Globus pallidus (tissue), 1 donor: ENCODE results near the gene FER.
A peak's percentile ranks its signal among the peaks of the same experiment; 100 is the strongest.
"Not testable (repeated sequence)": the region's sequence is repeated elsewhere in the genome, so short reads cannot be mapped to it uniquely, and the experiment has no call there.

Source experiments
- DNase-seq: peaks from one replicate; pipeline ENCODE4 v3.0.0-alpha.2; 2015; ENCODE audit warnings: low spot score

The FER gene

GRCh38 chr5:108747111-108747773, 455 bp upstream of the FER start:
- DNase-seq = no peak

GRCh38 chr5:108748401-108749127, 867 bp downstream of the FER start:
- peak; percentile 99 for DNase-seq

- peak; percentile 24 for DNase-seq
These were observed 1.6 kb downstream of the FER start for GRCh38 chr5:108749128-108749861.

- DNase-seq = no peak
These were observed 5.6 kb downstream of the FER start for GRCh38 chr5:108753331-108753730.

- DNase-seq = no peak
These were observed 6.2 kb downstream of the FER start for GRCh38 chr5:108753877-108754276.

- no peak for DNase-seq
These were observed 12.8 kb downstream of the FER start for GRCh38 chr5:108760512-108760911.

GRCh38 chr5:108762660-108763059, 15.0 kb downstream of the FER start:
- peak; percentile 35 for DNase-seq

- no peak for DNase-seq
These were observed 15.7 kb downstream of the FER start for GRCh38 chr5:108763222-108763916.

- no peak for DNase-seq
These were observed 17.9 kb downstream of the FER start for GRCh38 chr5:108765647-108766046.

GRCh38 chr5:108766916-108767315, 19.2 kb downstream of the FER start:
- not testable (repeated sequence) for DNase-seq

- no peak for DNase-seq
These were observed 21.7 kb downstream of the FER start for GRCh38 chr5:108769352-108769751.

GRCh38 chr5:108772626-108773025, 24.9 kb downstream of the FER start:
- no peak for DNase-seq

- DNase-seq = no peak
These were observed 25.6 kb downstream of the FER start for GRCh38 chr5:108773330-108773729.

- not testable (repeated sequence) for DNase-seq
These were observed 26.4 kb downstream of the FER start for GRCh38 chr5:108774079-108774478.

- not testable (repeated sequence) for DNase-seq
These were observed 29.9 kb downstream of the FER start for GRCh38 chr5:108777582-108777981.

- DNase-seq = not testable (repeated sequence)
These were observed 36.9 kb downstream of the FER start for GRCh38 chr5:108784577-108784976.

- DNase-seq = no peak
These were observed 39.2 kb downstream of the FER start for GRCh38 chr5:108786806-108787483.

- DNase-seq = peak; percentile 60
These were observed 40.4 kb downstream of the FER start for GRCh38 chr5:108788142-108788541.

GRCh38 chr5:108793207-108793606, 45.5 kb downstream of the FER start:
- no peak for DNase-seq

GRCh38 chr5:108794349-108794748, 46.7 kb downstream of the FER start:
- DNase-seq = not testable (repeated sequence)

GRCh38 chr5:108797396-108797795, 49.7 kb downstream of the FER start:
- no peak for DNase-seq

- no peak for DNase-seq
These were observed 50.3 kb downstream of the FER start for GRCh38 chr5:108797986-108798385.
